ENCODE measurements around the gene WIPF2.

DNA sequence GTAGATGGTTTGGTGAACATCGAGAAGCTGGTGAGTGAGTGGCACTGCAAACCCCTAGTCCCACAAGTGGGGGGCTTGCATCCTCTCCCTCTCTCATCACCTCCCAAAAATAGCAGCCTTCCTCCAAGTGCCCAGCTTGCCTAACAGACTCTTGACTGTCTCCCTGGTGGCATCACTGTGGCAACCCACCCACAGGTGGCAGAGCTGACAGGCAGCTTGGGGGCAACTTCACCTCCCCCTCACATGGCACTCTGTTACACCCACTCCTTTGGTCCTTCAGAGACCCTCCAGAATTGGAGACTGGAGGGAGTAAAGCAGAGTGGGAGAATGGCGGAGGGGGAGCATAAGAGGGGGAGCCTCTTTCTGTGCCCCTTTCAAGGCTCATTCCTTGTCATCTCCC is 26.1 kb upstream of the WIPF2 start:
- TF ChIP-seq, protein P1, sequence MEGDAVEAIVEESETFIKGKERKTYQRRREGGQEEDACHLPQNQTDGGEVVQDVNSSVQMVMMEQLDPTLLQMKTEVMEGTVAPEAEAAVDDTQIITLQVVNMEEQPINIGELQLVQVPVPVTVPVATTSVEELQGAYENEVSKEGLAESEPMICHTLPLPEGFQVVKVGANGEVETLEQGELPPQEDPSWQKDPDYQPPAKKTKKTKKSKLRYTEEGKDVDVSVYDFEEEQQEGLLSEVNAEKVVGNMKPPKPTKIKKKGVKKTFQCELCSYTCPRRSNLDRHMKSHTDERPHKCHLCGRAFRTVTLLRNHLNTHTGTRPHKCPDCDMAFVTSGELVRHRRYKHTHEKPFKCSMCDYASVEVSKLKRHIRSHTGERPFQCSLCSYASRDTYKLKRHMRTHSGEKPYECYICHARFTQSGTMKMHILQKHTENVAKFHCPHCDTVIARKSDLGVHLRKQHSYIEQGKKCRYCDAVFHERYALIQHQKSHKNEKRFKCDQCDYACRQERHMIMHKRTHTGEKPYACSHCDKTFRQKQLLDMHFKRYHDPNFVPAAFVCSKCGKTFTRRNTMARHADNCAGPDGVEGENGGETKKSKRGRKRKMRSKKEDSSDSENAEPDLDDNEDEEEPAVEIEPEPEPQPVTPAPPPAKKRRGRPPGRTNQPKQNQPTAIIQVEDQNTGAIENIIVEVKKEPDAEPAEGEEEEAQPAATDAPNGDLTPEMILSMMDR (conservative IDR thresholded peaks at IDR 0.05; ENCODE audit: low read depth, low read length) = no peak
- no peak for TF ChIP-seq EZH2phosphoT487 (IDR thresholded peaks at IDR 0.05; ENCODE audit: borderline replicate concordance, low read length)
